OCI-LY1 (cell line): Measurements from ENCODE around the gene ACVR1.

Source experiments
- H2AFZ ChIP-seq: fragments of 200-600 bp; sonication (generic), shearing (Covaris generic); 2 replicates; pipeline ENCODE4 v1.6.0; 2014; ENCODE audit warnings: antibody characterized with exemption, mild to moderate bottlenecking, low read length
- H3F3A ChIP-seq: fragments of 200-600 bp; sonication (generic), shearing (Covaris generic); 2 replicates; pipeline ENCODE4 v1.6.0; 2014; ENCODE audit warnings: mild to moderate bottlenecking, antibody characterized with exemption, low read length, moderate library complexity; ENCODE audit not compliant: insufficient read depth
- H3K27ac ChIP-seq: fragments of 200-600 bp; sonication (generic); 2 replicates; pipeline ENCODE4 v1.5.1; 2014; ENCODE audit warnings: low read length, mixed run types, mild to moderate bottlenecking, low read depth; ENCODE audit not compliant: poor library complexity, severe bottlenecking
- H3K27me3 ChIP-seq: fragments of 200-600 bp; sonication (generic); 2 replicates; pipeline ENCODE4 v1.6.0; 2014; ENCODE audit warnings: antibody characterized with exemption, mild to moderate bottlenecking, low read length, moderate library complexity; ENCODE audit not compliant: insufficient read depth
- H3K36me3 ChIP-seq: fragments of 200-600 bp; sonication (generic); 2 replicates; pipeline ENCODE4 v1.6.1; 2014; ENCODE audit warnings: mild to moderate bottlenecking, antibody characterized with exemption, low read length, moderate library complexity, mixed read lengths; ENCODE audit not compliant: insufficient read depth
- H3K4me1 ChIP-seq: fragments of 200-600 bp; sonication (generic); 2 replicates; pipeline ENCODE4 v1.5.1; 2014; ENCODE audit warnings: mild to moderate bottlenecking, low read length, moderate library complexity; ENCODE audit not compliant: insufficient read depth, severe bottlenecking
- H3K4me2 ChIP-seq: fragments of 200-600 bp; sonication (generic), shearing (Covaris generic); 2 replicates; pipeline ENCODE4 v1.6.1; 2014; ENCODE audit warnings: low read length
- H3K4me3 ChIP-seq: fragments of 200-600 bp; sonication (generic); 2 replicates; pipeline ENCODE4 v1.5.1; 2014; ENCODE audit warnings: low read length, low read depth, mild to moderate bottlenecking, mixed read lengths; ENCODE audit not compliant: poor library complexity, severe bottlenecking
- H3K79me2 ChIP-seq: fragments of 200-600 bp; shearing (Covaris generic); 2 replicates; pipeline ENCODE4 v1.6.1; 2016; ENCODE audit warnings: mixed run types, low read length, mixed read lengths; ENCODE audit not compliant: insufficient read depth
- H3K9ac ChIP-seq: fragments of 200-600 bp; sonication (generic), shearing (Covaris generic); 2 replicates; pipeline ENCODE4 v1.6.1; 2014; ENCODE audit warnings: mild to moderate bottlenecking, low read length, mixed read lengths
- H3K9me2 ChIP-seq: fragments of 200-600 bp; sonication (generic), shearing (Covaris generic); 2 replicates; pipeline ENCODE4 v1.6.1; 2014; ENCODE audit warnings: low read depth, mild to moderate bottlenecking, low read length, mixed read lengths
- H3K9me3 ChIP-seq: fragments of 200-600 bp; shearing (Covaris generic); 2 replicates; pipeline ENCODE4 v1.6.1; 2014; ENCODE audit warnings: low read length, mixed read lengths
- H4K20me1 ChIP-seq: fragments of 200-600 bp; sonication (generic), shearing (Covaris generic); 2 replicates; pipeline ENCODE4 v1.6.0; 2016; ENCODE audit warnings: mild to moderate bottlenecking, low read length; ENCODE audit not compliant: insufficient read depth
- CTCF ChIP-seq: fragments of 200-600 bp; sonication (generic), shearing (Covaris generic); IDR thresholded peaks from 2 replicates; pipeline ENCODE4 v1.5.1; 2017; ENCODE audit warnings: mild to moderate bottlenecking, antibody characterized with exemption, low read length, moderate library complexity, mixed read lengths
- EZH2 ChIP-seq: fragments of 200-600 bp; sonication (generic), shearing (Covaris generic); IDR thresholded peaks from 2 replicates; pipeline ENCODE4 v1.8.0; 2017; ENCODE audit warnings: borderline replicate concordance, mixed run types, mild to moderate bottlenecking, antibody characterized with exemption, low read length, moderate library complexity, mixed read lengths

The ACVR1 gene

GRCh38 chr2:157839822-157840221 lies 36.3 kb downstream of the ACVR1 start:
- no peaks in the 10 kb centered on the region for H3K79me2 ChIP-seq
- H3K27ac ChIP-seq: no peak overlapping the region
- H3K9me2 ChIP-seq: no peaks in the 10 kb centered on the region
- TF ChIP-seq CTCF: no peak
- no peak for TF ChIP-seq EZH2
- no peak overlapping the region for H3K4me3 ChIP-seq
- no peak overlapping the region for H3K9ac ChIP-seq
- no peaks in the 10 kb centered on the region for H3F3A ChIP-seq
- peaks cover 4% of the 10 kb centered on the region; the same call in 1 of the 2 replicates for H3K27me3 ChIP-seq
- H3K4me2 ChIP-seq: no peak overlapping the region
- H4K20me1 ChIP-seq: no peaks in the 10 kb centered on the region
- H3K9me3 ChIP-seq: no peaks in the 10 kb centered on the region
- no peaks in the 10 kb centered on the region for H3K36me3 ChIP-seq
- no peaks in the 10 kb centered on the region for H3K4me1 ChIP-seq
- H2AFZ ChIP-seq: no peak overlapping the region

- Histone ChIP-seq H2AFZ (no peak overlapping the region), H4K20me1 (no peaks in the 10 kb centered on the region), H3K9me2 (no peaks in the 10 kb centered on the region), H3F3A (no peaks in the 10 kb centered on the region), H3K36me3 (no peaks in the 10 kb centered on the region), H3K4me3 (no peak overlapping the region), H3K27me3 (peaks cover 4% of the 10 kb centered on the region; the same call in 1 of the 2 replicates), H3K27ac (no peak overlapping the region), H3K4me1 (no peaks in the 10 kb centered on the region), H3K9me3 (no peaks in the 10 kb centered on the region), H3K9ac (no peak overlapping the region), H3K4me2 (no peak overlapping the region), H3K79me2 (no peaks in the 10 kb centered on the region)
- TF ChIP-seq EZH2 (no peak), CTCF (no peak)
Observed at GRCh38 chr2:157839162-157839801, 36.8 kb downstream of the ACVR1 start.

DNA sequence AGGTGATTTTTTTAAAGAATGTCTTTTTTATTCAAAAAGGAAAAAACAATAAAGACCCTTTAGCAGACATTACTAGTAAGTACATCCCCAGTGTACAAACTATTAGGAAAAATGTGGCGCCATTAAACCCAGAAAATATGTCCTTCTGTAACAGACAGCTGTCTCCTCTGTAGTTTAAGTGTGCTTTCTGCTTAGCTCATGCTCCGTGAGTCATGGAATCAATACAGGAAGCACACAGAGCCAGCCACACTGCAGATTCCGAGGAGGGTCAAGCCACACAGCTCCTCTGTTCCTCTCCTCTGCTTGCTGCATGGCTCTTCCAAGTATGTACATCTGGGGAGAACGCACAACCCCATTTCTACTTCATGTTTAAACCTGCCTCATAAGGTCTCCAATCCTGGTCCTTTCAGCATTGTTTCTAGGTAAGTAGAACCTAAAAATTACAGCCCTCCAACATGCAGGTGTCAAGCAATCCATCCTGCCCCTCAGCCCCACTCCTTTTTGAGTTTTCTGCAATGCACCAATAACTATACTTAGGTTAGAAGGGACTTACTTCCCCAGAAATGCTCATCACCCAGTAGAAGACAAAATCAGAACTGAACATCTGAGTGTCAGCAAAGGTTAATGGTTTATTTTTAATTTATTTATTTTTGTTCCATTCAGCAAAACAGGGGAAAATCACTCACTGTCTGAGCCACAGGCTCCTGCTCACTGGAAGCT lies 37.5 kb downstream of the ACVR1 start:
- no peak for TF ChIP-seq CTCF
- TF ChIP-seq EZH2: no peak
- Histone ChIP-seq H3K9me3 (no peaks in the 10 kb centered on the region), H3K36me3 (no peaks in the 10 kb centered on the region), H3K4me2 (no peak overlapping the region), H3K79me2 (no peaks in the 10 kb centered on the region), H3K9ac (no peak overlapping the region), H4K20me1 (no peaks in the 10 kb centered on the region), H3F3A (no peaks in the 10 kb centered on the region), H3K4me1 (no peaks in the 10 kb centered on the region), H3K27ac (no peak overlapping the region), H3K9me2 (no peaks in the 10 kb centered on the region), H3K27me3 (peaks cover 4% of the 10 kb centered on the region; the same call in 1 of the 2 replicates), H3K4me3 (no peak overlapping the region), H2AFZ (no peak overlapping the region)
